Measurements from ENCODE around the gene CDH19. TPM values are rescaled to one million over a fixed set of nuclear protein-coding genes. Genes with fewer than 3 reads are reported as not detected.

The CDH19 gene
- total RNA-seq, 1 experiment from 2014 or later = not detected

DNA sequence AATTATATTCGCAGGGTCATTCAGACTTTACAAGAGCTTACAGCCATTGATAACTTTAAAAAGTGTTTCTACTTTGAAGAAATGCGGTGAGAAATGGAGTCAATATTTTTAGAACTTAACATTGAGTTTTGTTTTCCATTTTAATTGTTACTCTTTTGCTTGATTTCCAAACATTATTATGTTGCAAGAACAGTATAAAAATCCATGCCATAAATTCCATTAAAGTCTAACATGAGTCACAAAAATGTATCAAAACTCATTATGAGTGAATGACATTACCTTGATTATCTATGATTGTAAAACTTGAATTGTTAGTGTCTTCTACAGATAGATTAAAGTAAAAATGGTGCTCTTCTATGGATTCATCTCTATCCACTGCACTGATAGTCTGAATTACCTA, 92.6 kb downstream of the CDH19 start:
- POLR2A ChIA-PET = interaction anchor here (1.2 kb wide), 1 partner anchor 49 kb away, joined by 5 read pairs; no protein-coding TSS in a partner anchor
- H3K27ac Mint-ChIP-seq (ENCODE audit: low read depth, unreplicated experiment) = peak overlapping the region; percentile 40

DNA sequence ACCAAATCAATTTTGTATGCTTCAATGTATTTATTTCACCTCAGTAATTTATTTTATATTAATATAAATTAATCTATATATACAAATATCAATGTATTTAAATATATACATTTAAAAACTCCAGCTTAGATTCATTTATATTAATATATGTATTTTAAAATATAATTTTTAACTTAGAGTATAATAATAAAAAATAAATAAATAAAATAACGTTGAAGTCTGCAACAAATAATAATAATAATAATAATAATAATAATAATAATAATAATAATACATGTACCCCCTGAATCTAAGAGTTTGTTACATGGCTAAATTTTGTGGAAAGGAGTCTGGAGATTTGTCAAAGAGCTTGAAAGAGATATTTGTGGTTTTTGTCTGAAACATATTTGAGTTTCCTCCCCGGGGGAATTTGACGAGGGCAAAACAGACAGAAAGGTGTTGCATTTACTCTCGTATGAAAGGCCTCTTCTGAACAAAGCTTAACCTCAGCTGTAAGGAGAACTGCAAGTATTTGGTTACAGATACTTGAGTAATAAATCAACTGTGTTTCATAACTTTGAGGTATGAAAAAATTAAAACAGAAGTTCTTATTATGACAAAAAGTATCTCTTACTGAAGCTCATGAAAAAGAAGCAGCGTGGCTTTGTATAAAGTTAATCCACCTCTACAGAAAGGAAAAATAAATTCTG, 93.4 kb downstream of the CDH19 start:
- ChIA-PET POLR2A (interaction anchor here (1.2 kb wide), 1 partner anchor 50 kb away, joined by 5 read pairs; no protein-coding TSS in a partner anchor), CTCF (interaction anchor here (0.6 kb wide), 1 partner anchor 386 kb away, joined by 3 read pairs; no protein-coding TSS in a partner anchor)
- BruUV-seq (replicated peaks) = no TSS peak
- H3K36me3 Mint-ChIP-seq (ENCODE audit: insufficient read depth, unreplicated experiment) = no peaks in the 10 kb centered on the region
- peaks cover 25% of the 10 kb centered on the region for H3K4me1 Mint-ChIP-seq (ENCODE audit: insufficient read depth, unreplicated experiment)
- H3K4me3 Mint-ChIP-seq (ENCODE audit: unreplicated experiment) = peak overlapping the region; percentile 28
- no peaks in the 10 kb centered on the region for H3K9me3 Mint-ChIP-seq (ENCODE audit: unreplicated experiment)
- peak; percentile 51 for DNase-seq (ENCODE audit: unreplicated experiment)
- peaks cover 9% of the 10 kb centered on the region for H3K27me3 Mint-ChIP-seq (ENCODE audit: insufficient read depth, unreplicated experiment)
- peak overlapping the region; percentile 40 for H3K27ac Mint-ChIP-seq (ENCODE audit: low read depth, unreplicated experiment)
- TF ChIP-seq, protein P1, sequence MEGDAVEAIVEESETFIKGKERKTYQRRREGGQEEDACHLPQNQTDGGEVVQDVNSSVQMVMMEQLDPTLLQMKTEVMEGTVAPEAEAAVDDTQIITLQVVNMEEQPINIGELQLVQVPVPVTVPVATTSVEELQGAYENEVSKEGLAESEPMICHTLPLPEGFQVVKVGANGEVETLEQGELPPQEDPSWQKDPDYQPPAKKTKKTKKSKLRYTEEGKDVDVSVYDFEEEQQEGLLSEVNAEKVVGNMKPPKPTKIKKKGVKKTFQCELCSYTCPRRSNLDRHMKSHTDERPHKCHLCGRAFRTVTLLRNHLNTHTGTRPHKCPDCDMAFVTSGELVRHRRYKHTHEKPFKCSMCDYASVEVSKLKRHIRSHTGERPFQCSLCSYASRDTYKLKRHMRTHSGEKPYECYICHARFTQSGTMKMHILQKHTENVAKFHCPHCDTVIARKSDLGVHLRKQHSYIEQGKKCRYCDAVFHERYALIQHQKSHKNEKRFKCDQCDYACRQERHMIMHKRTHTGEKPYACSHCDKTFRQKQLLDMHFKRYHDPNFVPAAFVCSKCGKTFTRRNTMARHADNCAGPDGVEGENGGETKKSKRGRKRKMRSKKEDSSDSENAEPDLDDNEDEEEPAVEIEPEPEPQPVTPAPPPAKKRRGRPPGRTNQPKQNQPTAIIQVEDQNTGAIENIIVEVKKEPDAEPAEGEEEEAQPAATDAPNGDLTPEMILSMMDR (IDR thresholded peaks at IDR 0.05; ENCODE audit: unreplicated experiment) = no peak
- intact Hi-C loops (cut with micrococcal nuclease) = no loop called here

More for the DNA sequence above, 92.6 kb downstream of the CDH19 start:
- BruUV-seq (replicated peaks) = no TSS peak
- Mint-ChIP-seq H3K4me3 (ENCODE audit: unreplicated experiment) (peak overlapping the region; percentile 28), H3K36me3 (ENCODE audit: insufficient read depth, unreplicated experiment) (no peaks in the 10 kb centered on the region), H3K27me3 (ENCODE audit: insufficient read depth, unreplicated experiment) (peaks cover 1% of the 10 kb centered on the region), H3K9me3 (ENCODE audit: unreplicated experiment) (no peaks in the 10 kb centered on the region), H3K4me1 (ENCODE audit: insufficient read depth, unreplicated experiment) (peaks cover 25% of the 10 kb centered on the region)
- TF ChIP-seq, protein P1 (IDR thresholded peaks at IDR 0.05; ENCODE audit: unreplicated experiment) = no peak
- CTCF ChIA-PET = interaction anchor here (0.5 kb wide), 1 partner anchor 329 kb away, joined by 4 read pairs; no protein-coding TSS in a partner anchor
- DNase-seq (ENCODE audit: unreplicated experiment) = peak; percentile 11
- intact Hi-C loops (cut with micrococcal nuclease) = no loop called here

DNA sequence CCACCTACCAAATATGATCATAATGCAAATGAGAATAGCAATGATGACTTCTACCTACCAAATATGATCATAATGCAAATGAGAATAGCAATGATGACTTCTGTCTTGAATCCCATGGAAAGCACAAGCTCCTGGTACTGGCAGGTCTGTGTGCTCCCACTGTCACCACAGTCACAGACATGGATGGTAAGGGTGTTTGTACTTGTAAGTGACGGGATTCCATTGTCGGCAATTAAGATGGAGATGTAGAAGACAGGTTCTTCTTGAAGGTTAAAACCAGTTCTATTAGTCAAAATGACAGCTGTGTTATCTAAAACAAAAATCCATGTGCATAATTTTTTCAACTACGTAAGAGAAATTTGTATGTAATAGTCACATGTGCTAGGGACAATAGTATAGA, 95.0 kb downstream of the CDH19 start:
- Mint-ChIP-seq H3K4me1 (ENCODE audit: insufficient read depth, unreplicated experiment) (peaks cover 20% of the 10 kb centered on the region), H3K9me3 (ENCODE audit: unreplicated experiment) (no peaks in the 10 kb centered on the region)
- CTCF ChIA-PET = interaction anchor here (0.6 kb wide), 1 partner anchor 363 kb away, joined by 3 read pairs; no protein-coding TSS in a partner anchor

DNA sequence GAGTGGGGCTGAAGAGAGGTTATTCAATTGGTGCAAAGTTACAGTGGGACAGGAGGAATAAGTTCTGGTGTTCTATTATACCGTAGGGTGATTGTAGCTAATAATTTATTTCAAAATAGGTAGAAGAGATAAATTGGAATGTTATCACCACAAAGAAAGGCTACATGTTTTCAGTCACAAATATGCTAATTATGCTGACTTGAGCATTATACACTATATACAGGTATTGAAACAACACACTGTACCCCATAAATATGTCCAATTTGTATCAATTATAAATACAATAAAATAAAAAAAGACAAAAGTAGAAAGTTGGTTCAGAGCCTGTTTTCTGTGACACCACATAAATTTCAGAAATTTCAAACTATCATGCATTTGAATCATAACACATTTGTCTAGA, 97.7 kb downstream of the CDH19 start:
- Mint-ChIP-seq H3K9me3 (ENCODE audit: unreplicated experiment) (no peaks in the 10 kb centered on the region), H3K4me1 (ENCODE audit: insufficient read depth, unreplicated experiment) (peaks cover 8% of the 10 kb centered on the region), H3K36me3 (ENCODE audit: insufficient read depth, unreplicated experiment) (no peaks in the 10 kb centered on the region), H3K27me3 (ENCODE audit: insufficient read depth, unreplicated experiment) (peaks cover 30% of the 10 kb centered on the region), H3K4me3 (ENCODE audit: unreplicated experiment) (no peak overlapping the region), H3K27ac (ENCODE audit: low read depth, unreplicated experiment) (no peak overlapping the region)
- intact Hi-C loops (cut with micrococcal nuclease) = no loop called here
- no peak for DNase-seq (ENCODE audit: unreplicated experiment)
- CTCF ChIA-PET = interaction anchor here (0.7 kb wide), 1 partner anchor 10 kb away, joined by 3 read pairs; no protein-coding TSS in a partner anchor
- BruUV-seq (replicated peaks) = no TSS peak
- TF ChIP-seq, protein P1 (IDR thresholded peaks at IDR 0.05; ENCODE audit: unreplicated experiment) = no peak
- POLR2A ChIA-PET = no interaction called here

More for the DNA sequence above, 95.0 kb downstream of the CDH19 start:
- Mint-ChIP-seq H3K36me3 (ENCODE audit: insufficient read depth, unreplicated experiment) (no peaks in the 10 kb centered on the region), H3K27ac (ENCODE audit: low read depth, unreplicated experiment) (no peak overlapping the region), H3K27me3 (ENCODE audit: insufficient read depth, unreplicated experiment) (peaks cover 11% of the 10 kb centered on the region), H3K4me3 (ENCODE audit: unreplicated experiment) (no peak overlapping the region)
- intact Hi-C loops (cut with micrococcal nuclease) = no loop called here
- DNase-seq (ENCODE audit: unreplicated experiment) = no peak
- no TSS peak for BruUV-seq (replicated peaks)
- POLR2A ChIA-PET = interaction anchor here (0.6 kb wide), 1 partner anchor 1015 kb away, joined by 3 read pairs; no protein-coding TSS in a partner anchor
- TF ChIP-seq, protein P1 (IDR thresholded peaks at IDR 0.05; ENCODE audit: unreplicated experiment) = no peak
